Stomach (tissue), 9 donors: Measurements from ENCODE around the gene ADH4. TPM values are rescaled to one million over a fixed set of nuclear protein-coding genes. Genes with fewer than 3 reads are reported as not detected.
A peak's percentile ranks its signal among the peaks of the same experiment; 100 is the strongest.
"Not testable (repeated sequence)": the region's sequence is repeated elsewhere in the genome, so short reads cannot be mapped to it uniquely, and the experiment has no call there.

Source experiments
- DNase-seq, 2 donors: peaks; one replicate each; pipeline versions ENCODE4 v3.0.0 to v3.0.0-alpha.2; 2013 to 2019
- H3K27ac ChIP-seq, 5 donors: fragments of 200-600 bp in 4 of 5; sonication (generic) in 4 of 5; one replicate each; pipeline ENCODE4 v1.5.1; 2013 to 2019; ENCODE audit warnings: mild to moderate bottlenecking in 1 of 5, moderate library complexity in 1 of 5
- H3K27me3 ChIP-seq, 3 donors: fragments of 200-600 bp; sonication (generic); one replicate each; pipeline ENCODE4 v1.5.1; 2017 to 2019; ENCODE audit warnings: mixed run types in 1 of 3
- H3K36me3 ChIP-seq, 4 donors: fragments of 200-600 bp; sonication (generic); 1 replicate in 3 of 4; 2 replicates in 1 of 4; pipeline ENCODE4 v1.5.1; 2016 to 2019
- H3K4me1 ChIP-seq, 4 donors: fragments of 200-600 bp; sonication (generic); one replicate each; pipeline ENCODE4 v1.5.1; 2016 to 2019
- H3K4me3 ChIP-seq, 4 donors: fragments of 200-600 bp; sonication (generic) in 3 of 4; one replicate each; pipeline ENCODE4 v1.5.1; 2016 to 2019; ENCODE audit warnings: mild to moderate bottlenecking in 1 of 4
- H3K9me3 ChIP-seq, 4 donors: fragments of 200-600 bp; sonication (generic); one replicate each; pipeline ENCODE4 v1.5.1; 2016 to 2019
- CTCF ChIP-seq, 7 experiments: fragments of 450-650 bp in 4 of 7; fragments of 200-600 bp in 3 of 7; sonication (generic) in 3 of 7; IDR thresholded peaks; one replicate each; pipeline ENCODE4 v1.5.1; 2016 to 2019; ENCODE audit warnings: antibody characterized with exemption in 7 of 7, control low read depth in 2 of 7, mild to moderate bottlenecking in 1 of 7
- EP300 ChIP-seq: sonication (generic); formaldehyde crosslinking; IDR thresholded peaks from one replicate; pipeline ENCODE4 v1.6.1; 2017; ENCODE audit warnings: antibody characterized with exemption
- POLR2A ChIP-seq, 4 donors: fragments of 450-650 bp; IDR thresholded peaks; one replicate each; pipeline ENCODE4 v1.6.1; 2016; ENCODE audit warnings: antibody characterized with exemption in 4 of 4, control low read depth in 2 of 4, mild to moderate bottlenecking in 1 of 4, moderate library complexity in 1 of 4
- POLR2AphosphoS5 ChIP-seq, 3 donors: sonication (generic); formaldehyde crosslinking; IDR thresholded peaks; one replicate each; pipeline ENCODE4 v1.6.1; 2016; ENCODE audit warnings: antibody characterized with exemption in 3 of 3
- WGBS, 5 donors: extraction: QIAGEN DNeasy Blood & Tissue Kit in 3 of 5; methylation state at CpG; one replicate each; pipeline versions ENCODE4 v1.1.5 to v1.1.7; 2013 to 2018; 5-methylcytosine and 5-hydroxymethylcytosine counted together
- intact Hi-C: fragments of 100-400 bp; cut with DNase I; formaldehyde crosslinking; loops from one replicate; pipeline ENCODE4 v1.15.1; 2023; ENCODE audit warnings: low total_unique reads
- polyA plus RNA-seq, 3 donors: library from polyadenylated mRNA; stranded (reverse); fragments of 200-250 nt; gene quantifications; one replicate each; pipeline ENCODE4 v1.2.3, GENCODE V29; 2013
- total RNA-seq, 5 donors: library from RNA; depleted of rRNA; stranded (reverse); fragments of >200 nt; gene quantifications; one replicate each; pipeline versions ENCODE4 v1.1.0 to v1.2.3, GENCODE V29; 2014 to 2016
- donor health status: healthy with polysubstance abuse.
- donor health status: Bipolar disorder and iron deficiency.
- donor health status: healthy.

The ADH4 gene
- total and polyA plus RNA-seq, 8 donors = 0.25 to 1.8 (median 0.50) TPM; not detected in 5

- DNase-seq = no peak
- no peaks in the 10 kb centered on the region for H3K27me3 ChIP-seq
- intact Hi-C loops = loop anchor here (10.0 kb wide), 1 partner anchor 344 kb away; no protein-coding TSS in a partner anchor
- TF ChIP-seq EP300 = no peak
- TF ChIP-seq POLR2AphosphoS5 (IDR thresholded peaks at IDR 0.05) = no peak
- 84 to 97% (median 89%) methylated on average over 3 to 5 of the region's 5 CpGs for WGBS, 5 donors
- H3K4me3 ChIP-seq = no peak overlapping the region
- peaks cover 0 to 3% (median 2%) of the 10 kb centered on the region in 4 donors for H3K4me1 ChIP-seq
- H3K9me3 ChIP-seq = no peaks in the 10 kb centered on the region
- no peaks in the 10 kb centered on the region for H3K36me3 ChIP-seq
- H3K27ac ChIP-seq = no peak overlapping the region
Observed at GRCh38 chr4:99120501-99120900, 23.6 kb downstream of the ADH4 start.

- intact Hi-C loops = loop anchor here (10.0 kb wide), 1 partner anchor 287 kb away; no protein-coding TSS in a partner anchor
- Histone ChIP-seq H3K27ac (no peak overlapping the region), H3K4me1 (peaks cover 0 to 3% (median 2%) of the 10 kb centered on the region in 4 donors), H3K9me3 (no peaks in the 10 kb centered on the region), H3K36me3 (no peaks in the 10 kb centered on the region), H3K27me3 (no peaks in the 10 kb centered on the region), H3K4me3 (no peak overlapping the region)
- DNase-seq = peak in 1 of 2 donors; percentile 13
- 30 to 63% (median 45%) methylated on average over 9 of the region's 9 CpGs for WGBS, 5 donors
- TF ChIP-seq POLR2A (IDR thresholded peaks at IDR 0.05) = no peak
- TF ChIP-seq CTCF (IDR thresholded peaks at IDR 0.05) = peak in 3 of 7 experiments; percentile 15 to 26 (median 21)
Observed at GRCh38 chr4:99117876-99118693, 26.0 kb downstream of the ADH4 start.

- H3K27me3 ChIP-seq, H3K4me1 ChIP-seq, H3K36me3 ChIP-seq, H3K4me3 ChIP-seq, H3K9me3 ChIP-seq, DNase-seq, H3K27ac ChIP-seq: not testable (repeated sequence)
- intact Hi-C loops = loop anchor here (10.0 kb wide), 1 partner anchor 288 kb away; no protein-coding TSS in a partner anchor
- 85 to 92% (median 90%) methylated on average over 24 to 29 of the region's 29 CpGs for WGBS, 5 donors
Observed at GRCh38 chr4:99117122-99117841, 26.8 kb downstream of the ADH4 start.

GRCh38 chr4:99109286-99109685 is 34.8 kb downstream of the ADH4 start:
- 90 to 99% (median 91%) methylated on average over 12 of the region's 12 CpGs for WGBS, 5 donors
- DNase-seq, H3K4me3 ChIP-seq, H3K36me3 ChIP-seq, H3K27me3 ChIP-seq, H3K27ac ChIP-seq, H3K9me3 ChIP-seq, intact Hi-C loops, H3K4me1 ChIP-seq: not testable (repeated sequence)

- H3K4me1 ChIP-seq = no peaks in the 10 kb centered on the region
- no peak for DNase-seq
- no peaks in the 10 kb centered on the region for H3K9me3 ChIP-seq
- no peak overlapping the region for H3K4me3 ChIP-seq
- H3K36me3 ChIP-seq = no peaks in the 10 kb centered on the region
- no peak overlapping the region for H3K27ac ChIP-seq
- intact Hi-C loops = no loop called here
- 86 to 93% (median 87%) methylated on average over 1 of the region's 1 CpG for WGBS, 5 donors
- TF ChIP-seq CTCF (IDR thresholded peaks at IDR 0.05) = no peak
- no peak for TF ChIP-seq EP300
- no peak for TF ChIP-seq POLR2AphosphoS5 (IDR thresholded peaks at IDR 0.05)
- TF ChIP-seq POLR2A (IDR thresholded peaks at IDR 0.05) = no peak
- no peaks in the 10 kb centered on the region for H3K27me3 ChIP-seq
Observed at GRCh38 chr4:99104153-99104552, 39.9 kb downstream of the ADH4 start.
